UCSD-AML1 (cell line): ENCODE results near the gene CCDC51.

Experiments
- DNase-seq: peaks from one replicate; lab custom pipeline; 2025; ENCODE audit not compliant: unreplicated experiment; lab: John Stamatoyannopoulos, UW

Gene CCDC51

GRCh38 chr3:48422272-48422671 lies 17.6 kb downstream of the CCDC51 start:
- no peak for DNase-seq

- no peak for DNase-seq
These were observed 19.4 kb downstream of the CCDC51 start for GRCh38 chr3:48420561-48420960.

GRCh38 chr3:48419597-48419996 lies 20.3 kb downstream of the CCDC51 start:
- no peak for DNase-seq

- DNase-seq = no peak
These were observed 20.8 kb downstream of the CCDC51 start for GRCh38 chr3:48419149-48419548.

GRCh38 chr3:48418651-48419050 lies 21.3 kb downstream of the CCDC51 start:
- no peak for DNase-seq

GRCh38 chr3:48418140-48418539 lies 21.8 kb downstream of the CCDC51 start:
- no peak for DNase-seq

- no peak for DNase-seq
These were observed 22.3 kb downstream of the CCDC51 start for GRCh38 chr3:48417529-48418108.

GRCh38 chr3:48416546-48416945 lies 23.4 kb downstream of the CCDC51 start:
- no peak for DNase-seq

GRCh38 chr3:48416091-48416505 lies 23.8 kb downstream of the CCDC51 start:
- DNase-seq = no peak

- DNase-seq = no peak
These were observed 24.5 kb downstream of the CCDC51 start for GRCh38 chr3:48415251-48415953.

- no peak for DNase-seq
These were observed 25.3 kb downstream of the CCDC51 start for GRCh38 chr3:48414376-48415250.

GRCh38 chr3:48413611-48414010 lies 26.3 kb downstream of the CCDC51 start:
- DNase-seq = no peak

GRCh38 chr3:48413086-48413485 lies 26.8 kb downstream of the CCDC51 start:
- DNase-seq = no peak

- no peak for DNase-seq
These were observed 27.4 kb downstream of the CCDC51 start for GRCh38 chr3:48412375-48413001.

GRCh38 chr3:48411606-48412374 lies 28.1 kb downstream of the CCDC51 start:
- DNase-seq = no peak

- no peak for DNase-seq
These were observed 28.8 kb downstream of the CCDC51 start for GRCh38 chr3:48411041-48411588.

GRCh38 chr3:48410205-48411040 lies 29.5 kb downstream of the CCDC51 start:
- no peak for DNase-seq

GRCh38 chr3:48409291-48410201 lies 30.4 kb downstream of the CCDC51 start:
- DNase-seq = no peak
